Measurements from ENCODE around the gene SAPCD2. TPM values are rescaled to one million over a fixed set of nuclear protein-coding genes. Genes with fewer than 3 reads are reported as not detected.

SAPCD2 gene
- total RNA-seq, 1 donor from 2014 or later: 15.3 TPM

GRCh38 chr9:137045294-137046087 lies 24.9 kb downstream of the SAPCD2 start:
- TF ChIP-seq CTCF (IDR thresholded peaks at IDR 0.05; ENCODE audit: unreplicated experiment): no peak
- H3K9me3 Mint-ChIP-seq (ENCODE audit: low read depth): no peaks in the 10 kb centered on the region
- DNase-seq (ENCODE audit: low spot score, unreplicated experiment): no peak

DNA sequence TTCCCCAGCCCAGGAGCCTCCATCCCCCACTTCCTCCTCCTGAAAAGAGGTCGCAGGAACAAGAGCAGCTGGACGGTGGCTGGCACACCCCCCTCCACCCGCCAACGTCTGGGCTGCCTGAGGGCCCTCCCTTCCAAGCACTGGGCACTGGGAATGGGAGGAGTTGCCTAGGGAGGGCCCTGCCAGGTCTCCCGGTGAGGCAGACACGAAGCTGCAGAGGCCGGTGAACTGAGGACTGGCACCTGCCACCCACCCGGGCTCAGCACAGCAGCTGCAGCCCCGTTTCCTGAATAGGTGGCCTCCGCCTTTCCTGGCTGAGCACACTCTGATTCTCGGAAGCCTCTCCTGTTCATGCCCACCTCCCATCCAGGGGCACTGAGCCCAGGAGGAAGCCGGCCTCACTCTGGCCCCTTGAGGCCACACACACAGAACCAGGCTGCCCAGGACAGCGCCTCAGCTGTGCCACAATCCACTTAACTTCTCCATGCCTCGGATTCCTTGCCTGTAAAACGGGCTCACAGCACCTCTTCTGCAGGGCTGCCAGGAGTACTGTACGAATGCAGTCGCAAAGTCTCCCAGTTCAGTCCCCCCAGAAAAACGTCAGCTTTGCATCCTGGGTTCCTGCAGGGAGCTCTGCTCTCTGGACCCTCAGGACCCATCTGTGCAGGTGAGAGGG lies 25.7 kb downstream of the SAPCD2 start:
- no peak for DNase-seq (ENCODE audit: low spot score, unreplicated experiment)
- Mint-ChIP-seq H3K36me3 (ENCODE audit: insufficient read depth) (no peaks in the 10 kb centered on the region), H3K27me3 (peaks cover 14% of the 10 kb centered on the region), H3K4me1 (ENCODE audit: low read depth) (peaks cover 2% of the 10 kb centered on the region), H3K9me3 (ENCODE audit: low read depth) (no peaks in the 10 kb centered on the region), H3K4me3 (ENCODE audit: low read depth) (peak overlapping the region; percentile 63), H3K27ac (no peak overlapping the region)
- no peak for TF ChIP-seq CTCF (IDR thresholded peaks at IDR 0.05; ENCODE audit: unreplicated experiment)

More at GRCh38 chr9:137045294-137046087, 24.9 kb downstream of the SAPCD2 start:
- Mint-ChIP-seq H3K4me1 (ENCODE audit: low read depth) (peaks cover 2% of the 10 kb centered on the region), H3K4me3 (ENCODE audit: low read depth) (peak overlapping the region; percentile 73), H3K27me3 (peaks cover 23% of the 10 kb centered on the region), H3K36me3 (ENCODE audit: insufficient read depth) (no peaks in the 10 kb centered on the region), H3K27ac (no peak overlapping the region)

- no peaks in the 10 kb centered on the region for H3K9me3 Mint-ChIP-seq (ENCODE audit: low read depth)
- TF ChIP-seq CTCF (IDR thresholded peaks at IDR 0.05; ENCODE audit: unreplicated experiment): no peak
- no peak overlapping the region for H3K4me3 Mint-ChIP-seq (ENCODE audit: low read depth)
- no peak overlapping the region for H3K27ac Mint-ChIP-seq
- DNase-seq (ENCODE audit: low spot score, unreplicated experiment): no peak
- H3K36me3 Mint-ChIP-seq (ENCODE audit: insufficient read depth): no peaks in the 10 kb centered on the region
- H3K4me1 Mint-ChIP-seq (ENCODE audit: low read depth): peaks cover 2% of the 10 kb centered on the region
- peaks cover 11% of the 10 kb centered on the region for H3K27me3 Mint-ChIP-seq
Observed at GRCh38 chr9:137044037-137044436, 26.3 kb downstream of the SAPCD2 start.

GRCh38 chr9:137042751-137043727 lies 27.3 kb downstream of the SAPCD2 start:
- TF ChIP-seq CTCF (IDR thresholded peaks at IDR 0.05; ENCODE audit: unreplicated experiment): no peak
- Mint-ChIP-seq H3K4me3 (ENCODE audit: low read depth) (no peak overlapping the region), H3K27ac (no peak overlapping the region), H3K4me1 (ENCODE audit: low read depth) (peaks cover 2% of the 10 kb centered on the region), H3K9me3 (ENCODE audit: low read depth) (no peaks in the 10 kb centered on the region), H3K36me3 (ENCODE audit: insufficient read depth) (peaks cover 2% of the 10 kb centered on the region), H3K27me3 (peaks cover 10% of the 10 kb centered on the region)
- DNase-seq (ENCODE audit: low spot score, unreplicated experiment): no peak

DNA sequence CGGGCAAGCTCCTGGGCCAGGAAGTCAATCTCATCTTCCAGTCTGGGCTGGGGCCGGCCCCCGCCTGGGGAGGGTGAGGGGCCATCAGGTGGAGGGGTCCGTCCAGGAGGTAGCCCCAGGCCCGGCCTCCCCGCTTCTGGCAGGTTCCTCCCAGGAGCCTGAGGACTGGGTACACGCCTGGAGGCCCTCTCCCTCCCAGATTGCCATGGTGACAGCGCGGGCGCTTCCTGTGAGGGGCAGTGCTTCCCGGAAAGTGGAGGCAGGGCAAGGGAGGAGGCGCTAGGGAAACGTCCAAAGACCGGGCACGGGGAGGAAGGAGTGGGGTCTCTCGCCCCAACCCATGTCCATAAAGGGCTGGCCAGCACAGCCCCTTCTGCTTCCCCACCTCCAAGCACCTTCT lies 29.2 kb downstream of the SAPCD2 start:
- Mint-ChIP-seq H3K4me3 (ENCODE audit: low read depth) (no peak overlapping the region), H3K4me1 (ENCODE audit: low read depth) (peaks cover 2% of the 10 kb centered on the region), H3K27ac (no peak overlapping the region), H3K27me3 (peaks cover 5% of the 10 kb centered on the region), H3K36me3 (ENCODE audit: insufficient read depth) (peaks cover 2% of the 10 kb centered on the region), H3K9me3 (ENCODE audit: low read depth) (no peaks in the 10 kb centered on the region)
- DNase-seq (ENCODE audit: low spot score, unreplicated experiment): no peak
- TF ChIP-seq CTCF (IDR thresholded peaks at IDR 0.05; ENCODE audit: unreplicated experiment): no peak
